ENCODE measurements around the gene RALGPS1.

The RALGPS1 gene

DNA sequence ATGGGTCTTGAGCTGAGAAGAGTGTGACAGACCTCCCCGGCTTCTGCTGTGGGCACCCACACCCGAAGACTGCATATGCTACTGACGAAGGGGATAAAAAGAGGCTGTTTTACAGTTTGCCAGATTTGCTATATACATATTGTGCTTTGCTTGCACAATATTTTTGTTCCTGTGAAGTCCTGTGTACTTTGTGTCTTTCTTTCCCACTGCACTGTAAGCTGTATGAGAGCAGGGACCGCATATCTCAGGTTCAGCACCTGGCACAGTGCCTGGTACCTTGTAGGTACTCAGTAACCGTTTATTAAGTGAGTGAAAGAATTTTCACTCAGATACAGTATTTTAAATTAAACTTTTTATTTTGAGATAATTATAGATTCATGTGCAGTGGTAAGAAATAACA lies 341.7 kb downstream of the RALGPS1 start:
- H3K4me3 ChIP-seq (ENCODE audit: control insufficient read depth in 1 of 7, extremely low read depth in 1 of 7, insufficient read depth in 4 of 7, low read depth in 2 of 7, low read length in 6 of 7): no peak overlapping the region
- no peaks in the 10 kb centered on the region for H3K4me1 ChIP-seq (ENCODE audit: control extremely low read depth in 1 of 4, control insufficient read depth in 4 of 4, insufficient read depth in 4 of 4, low read length in 3 of 4)
- H3K36me3 ChIP-seq (ENCODE audit: control insufficient read depth in 4 of 4, insufficient read depth in 4 of 4, low read length in 3 of 4): no peaks in the 10 kb centered on the region
- 92% methylated on average over 2 of the region's 5 CpGs for WGBS (ENCODE audit: insufficient coverage)
- ChIA-PET POLR2A (no interaction called here), CTCF (no interaction called here)
- H3K9me3 ChIP-seq (ENCODE audit: control extremely low read depth in 1 of 5, control insufficient read depth in 4 of 5, insufficient read depth in 2 of 5, low read depth in 1 of 5, low read length in 4 of 5): no peaks in the 10 kb centered on the region
- no peak overlapping the region for H3K27ac ChIP-seq (ENCODE audit: insufficient read depth in 1 of 2, low read depth in 1 of 2, low read length in 2 of 2, poor library complexity in 1 of 2, severe bottlenecking in 2 of 2)
- no peaks in the 10 kb centered on the region for H3K27me3 ChIP-seq (replicated peaks in 2 of 5; ENCODE audit: control insufficient read depth in 4 of 5, insufficient read depth in 5 of 5, low read length in 4 of 5)
- DNase-seq: no peak

GRCh38 chr9:127258606-127259471 lies 344.3 kb downstream of the RALGPS1 start:
- H3K27me3 ChIP-seq (replicated peaks in 2 of 5; ENCODE audit: control insufficient read depth in 4 of 5, insufficient read depth in 5 of 5, low read length in 4 of 5): no peaks in the 10 kb centered on the region
- no peak for DNase-seq
- POLR2A ChIA-PET: no interaction called here
- no peaks in the 10 kb centered on the region for H3K9me3 ChIP-seq (ENCODE audit: control extremely low read depth in 1 of 5, control insufficient read depth in 4 of 5, insufficient read depth in 2 of 5, low read depth in 1 of 5, low read length in 4 of 5)
- no peaks in the 10 kb centered on the region for H3K4me1 ChIP-seq (ENCODE audit: control extremely low read depth in 1 of 4, control insufficient read depth in 4 of 4, insufficient read depth in 4 of 4, low read length in 3 of 4)
- no peak overlapping the region for H3K27ac ChIP-seq (ENCODE audit: insufficient read depth in 1 of 2, low read depth in 1 of 2, low read length in 2 of 2, poor library complexity in 1 of 2, severe bottlenecking in 2 of 2)
- CTCF ChIA-PET: interaction anchor here (1.1 kb wide), 1 partner anchor 22 kb away, joined by 3 read pairs; no protein-coding TSS in a partner anchor
- no peak overlapping the region for H3K4me3 ChIP-seq (ENCODE audit: control insufficient read depth in 1 of 7, extremely low read depth in 1 of 7, insufficient read depth in 4 of 7, low read depth in 2 of 7, low read length in 6 of 7)
- WGBS (ENCODE audit: insufficient coverage): 97% methylated on average over 5 of the region's 7 CpGs
- H3K36me3 ChIP-seq (ENCODE audit: control insufficient read depth in 4 of 4, insufficient read depth in 4 of 4, low read length in 3 of 4): no peaks in the 10 kb centered on the region

- Histone ChIP-seq H3K36me3 (ENCODE audit: control insufficient read depth in 4 of 4, insufficient read depth in 4 of 4, low read length in 3 of 4) (no peaks in the 10 kb centered on the region), H3K27me3 (replicated peaks in 2 of 5; ENCODE audit: control insufficient read depth in 4 of 5, insufficient read depth in 5 of 5, low read length in 4 of 5) (no peaks in the 10 kb centered on the region), H3K9me3 (ENCODE audit: control extremely low read depth in 1 of 5, control insufficient read depth in 4 of 5, insufficient read depth in 2 of 5, low read depth in 1 of 5, low read length in 4 of 5) (no peaks in the 10 kb centered on the region), H3K4me1 (ENCODE audit: control extremely low read depth in 1 of 4, control insufficient read depth in 4 of 4, insufficient read depth in 4 of 4, low read length in 3 of 4) (no peaks in the 10 kb centered on the region), H3K4me3 (ENCODE audit: control insufficient read depth in 1 of 7, extremely low read depth in 1 of 7, insufficient read depth in 4 of 7, low read depth in 2 of 7, low read length in 6 of 7) (no peak overlapping the region), H3K27ac (ENCODE audit: insufficient read depth in 1 of 2, low read depth in 1 of 2, low read length in 2 of 2, poor library complexity in 1 of 2, severe bottlenecking in 2 of 2) (no peak overlapping the region)
- POLR2A ChIA-PET: no interaction called here
- no peak for DNase-seq
- CTCF ChIA-PET: interaction anchor here (1.1 to 1.5 kb wide), 3 partner anchors 10 to 17 kb away, joined by 3 to 5 read pairs (median 4); no protein-coding TSS in a partner anchor
Measured at GRCh38 chr9:127262602-127263001, 348.0 kb downstream of the RALGPS1 start.

DNA sequence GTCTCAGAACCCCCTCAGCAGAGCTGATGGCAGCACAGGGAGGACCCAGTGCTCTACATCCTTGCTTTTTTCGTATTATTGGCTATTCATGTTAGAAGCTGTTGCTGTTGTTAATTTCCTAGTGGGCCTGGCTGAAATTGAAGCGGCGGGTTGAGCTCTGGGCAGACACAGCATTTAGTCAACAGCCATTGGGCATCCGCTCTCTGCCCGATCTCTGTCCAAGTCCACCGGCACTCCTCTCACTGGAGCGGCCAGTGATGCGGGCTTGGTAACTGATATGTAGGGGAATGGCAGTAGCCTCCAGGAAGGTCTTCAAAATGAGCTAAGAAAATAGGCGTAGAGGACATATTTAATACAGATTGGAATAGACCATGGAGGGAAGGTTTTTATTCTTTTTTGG lies 348.7 kb downstream of the RALGPS1 start:
- Histone ChIP-seq H3K4me3 (ENCODE audit: control insufficient read depth in 1 of 7, extremely low read depth in 1 of 7, insufficient read depth in 4 of 7, low read depth in 2 of 7, low read length in 6 of 7) (no peak overlapping the region), H3K9me3 (ENCODE audit: control extremely low read depth in 1 of 5, control insufficient read depth in 4 of 5, insufficient read depth in 2 of 5, low read depth in 1 of 5, low read length in 4 of 5) (no peaks in the 10 kb centered on the region), H3K27me3 (replicated peaks in 2 of 5; ENCODE audit: control insufficient read depth in 4 of 5, insufficient read depth in 5 of 5, low read length in 4 of 5) (no peaks in the 10 kb centered on the region), H3K4me1 (ENCODE audit: control extremely low read depth in 1 of 4, control insufficient read depth in 4 of 4, insufficient read depth in 4 of 4, low read length in 3 of 4) (no peaks in the 10 kb centered on the region), H3K27ac (ENCODE audit: insufficient read depth in 1 of 2, low read depth in 1 of 2, low read length in 2 of 2, poor library complexity in 1 of 2, severe bottlenecking in 2 of 2) (no peak overlapping the region), H3K36me3 (ENCODE audit: control insufficient read depth in 4 of 4, insufficient read depth in 4 of 4, low read length in 3 of 4) (no peaks in the 10 kb centered on the region)
- ChIA-PET POLR2A (interaction anchor here (0.6 kb wide), 1 partner anchor 18 kb away, joined by 4 read pairs; no protein-coding TSS in a partner anchor), CTCF (interaction anchor here (1.5 kb wide), 1 partner anchor 16 kb away, joined by 5 read pairs; no protein-coding TSS in a partner anchor)
- DNase-seq: no peak
- 100% methylated on average over 7 of the region's 9 CpGs for WGBS (ENCODE audit: insufficient coverage)

DNA sequence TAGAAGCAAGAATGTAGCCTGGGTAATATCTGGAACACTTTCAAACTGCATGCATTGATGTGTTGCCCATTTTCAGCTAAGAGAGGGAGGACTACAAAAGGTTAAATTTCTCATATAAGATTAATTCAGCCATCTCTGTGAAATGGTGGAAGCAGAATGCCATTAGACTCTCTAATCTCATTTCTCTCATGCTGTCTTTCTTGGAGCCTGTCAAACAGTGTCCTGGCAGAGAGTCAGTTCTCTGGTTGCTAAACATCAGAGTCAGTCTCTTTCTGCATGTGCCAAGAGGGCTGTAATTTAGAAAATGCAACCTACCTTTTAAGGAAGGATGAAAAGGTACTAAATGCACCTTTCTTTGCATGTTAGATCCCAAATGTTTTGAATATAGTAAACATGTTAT lies 349.1 kb downstream of the RALGPS1 start:
- Histone ChIP-seq H3K36me3 (ENCODE audit: control insufficient read depth in 4 of 4, insufficient read depth in 4 of 4, low read length in 3 of 4) (no peaks in the 10 kb centered on the region), H3K27ac (ENCODE audit: insufficient read depth in 1 of 2, low read depth in 1 of 2, low read length in 2 of 2, poor library complexity in 1 of 2, severe bottlenecking in 2 of 2) (no peak overlapping the region), H3K4me3 (ENCODE audit: control insufficient read depth in 1 of 7, extremely low read depth in 1 of 7, insufficient read depth in 4 of 7, low read depth in 2 of 7, low read length in 6 of 7) (no peak overlapping the region), H3K27me3 (replicated peaks in 2 of 5; ENCODE audit: control insufficient read depth in 4 of 5, insufficient read depth in 5 of 5, low read length in 4 of 5) (no peaks in the 10 kb centered on the region), H3K9me3 (ENCODE audit: control extremely low read depth in 1 of 5, control insufficient read depth in 4 of 5, insufficient read depth in 2 of 5, low read depth in 1 of 5, low read length in 4 of 5) (no peaks in the 10 kb centered on the region), H3K4me1 (ENCODE audit: control extremely low read depth in 1 of 4, control insufficient read depth in 4 of 4, insufficient read depth in 4 of 4, low read length in 3 of 4) (no peaks in the 10 kb centered on the region)
- no peak for DNase-seq
- ChIA-PET CTCF (interaction anchor here (1.2 kb wide), 1 partner anchor 14 kb away, joined by 3 read pairs; no protein-coding TSS in a partner anchor), POLR2A (interaction anchor here (0.6 kb wide), 1 partner anchor 18 kb away, joined by 4 read pairs; no protein-coding TSS in a partner anchor)

- Histone ChIP-seq H3K9me3 (ENCODE audit: control extremely low read depth in 1 of 5, control insufficient read depth in 4 of 5, insufficient read depth in 2 of 5, low read depth in 1 of 5, low read length in 4 of 5) (no peaks in the 10 kb centered on the region), H3K27ac (ENCODE audit: insufficient read depth in 1 of 2, low read depth in 1 of 2, low read length in 2 of 2, poor library complexity in 1 of 2, severe bottlenecking in 2 of 2) (no peak within 1 kb of the TSS), H3K27me3 (replicated peaks in 2 of 5; ENCODE audit: control insufficient read depth in 4 of 5, insufficient read depth in 5 of 5, low read length in 4 of 5) (no peaks in the 10 kb centered on the region), H3K36me3 (ENCODE audit: control insufficient read depth in 4 of 4, insufficient read depth in 4 of 4, low read length in 3 of 4) (no peaks in the 10 kb centered on the region), H3K4me1 (ENCODE audit: control extremely low read depth in 1 of 4, control insufficient read depth in 4 of 4, insufficient read depth in 4 of 4, low read length in 3 of 4) (no peaks in the 10 kb centered on the region), H3K4me3 (ENCODE audit: control insufficient read depth in 1 of 7, extremely low read depth in 1 of 7, insufficient read depth in 4 of 7, low read depth in 2 of 7, low read length in 6 of 7) (no peak within 1 kb of the TSS)
- 97% methylated on average over 6 of the region's 8 CpGs for WGBS (ENCODE audit: insufficient coverage)
- ChIA-PET POLR2A (no interaction called here), CTCF (interaction anchor here (0.6 to 1.2 kb wide), 2 partner anchors 15 to 179 kb away, joined by 3 read pairs; no protein-coding TSS in a partner anchor)
- DNase-seq: no peak
Measured at GRCh38 chr9:127264462-127265219, 350.1 kb downstream of the RALGPS1 start, which contains the start of gene GARNL3. GARNL3 (plus strand) TSS chr9:127264774; CDS start chr9:127264878, 104 bp downstream.
